ACHN (cell line): Measurements from ENCODE around the gene SAE1.

Experiments used
- DNase-seq: peaks from one replicate; pipeline ENCODE4 v3.0.0-alpha.2; 2015
- in situ Hi-C: cut with HindIII; loops from 2 replicates; pipeline ENCODE4 v1.10.0; 2017; ENCODE audit warnings: low sequenced_read_pairs, low pct_ligation_motif_present, low pct_unique_long_range_greater_than_20kb

The SAE1 gene

GRCh38 chr19:47152205-47152604, 21.6 kb downstream of the SAE1 start:
- in situ Hi-C loops = no loop called here
- no peak for DNase-seq

DNA sequence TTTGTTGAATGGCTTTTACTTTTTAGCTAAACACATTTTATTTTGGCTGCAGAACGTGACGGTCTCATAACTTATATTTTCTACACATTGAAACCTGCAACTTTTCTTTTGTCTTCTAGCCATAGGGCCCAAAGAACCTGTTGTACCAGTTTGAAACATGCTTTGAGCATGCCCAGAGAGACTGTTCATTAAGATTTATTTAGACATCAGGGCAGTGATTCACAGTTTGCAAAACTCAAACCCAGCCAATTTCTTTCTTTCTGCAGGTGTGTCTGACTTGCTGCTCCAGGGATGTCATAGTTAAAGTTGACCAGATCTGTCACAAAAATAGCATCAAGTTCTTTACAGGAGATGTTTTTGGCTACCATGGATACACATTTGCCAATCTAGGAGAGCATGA, 22.0 kb downstream of the SAE1 start:
- in situ Hi-C loops = no loop called here
- no peak for DNase-seq

DNA sequence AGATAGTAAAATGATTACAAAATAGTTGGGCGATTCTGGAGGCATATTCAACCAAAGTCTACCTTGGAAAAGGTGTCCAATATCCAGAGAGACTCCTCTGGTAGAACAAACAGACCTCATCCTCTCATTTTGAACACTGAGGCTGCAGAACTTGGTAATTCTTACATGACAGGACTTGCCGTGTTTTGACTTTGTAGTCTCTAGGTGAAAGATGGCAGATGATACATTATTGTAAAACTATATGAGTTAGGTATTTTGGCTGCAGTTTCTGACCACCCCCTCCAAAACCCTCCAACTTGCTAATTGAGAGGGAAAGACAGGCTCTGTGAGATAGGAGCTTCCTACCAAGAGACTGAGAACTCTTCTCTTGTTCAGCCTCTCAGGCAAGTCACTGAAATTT, 22.6 kb downstream of the SAE1 start:
- in situ Hi-C loops = no loop called here
- no peak for DNase-seq

DNA sequence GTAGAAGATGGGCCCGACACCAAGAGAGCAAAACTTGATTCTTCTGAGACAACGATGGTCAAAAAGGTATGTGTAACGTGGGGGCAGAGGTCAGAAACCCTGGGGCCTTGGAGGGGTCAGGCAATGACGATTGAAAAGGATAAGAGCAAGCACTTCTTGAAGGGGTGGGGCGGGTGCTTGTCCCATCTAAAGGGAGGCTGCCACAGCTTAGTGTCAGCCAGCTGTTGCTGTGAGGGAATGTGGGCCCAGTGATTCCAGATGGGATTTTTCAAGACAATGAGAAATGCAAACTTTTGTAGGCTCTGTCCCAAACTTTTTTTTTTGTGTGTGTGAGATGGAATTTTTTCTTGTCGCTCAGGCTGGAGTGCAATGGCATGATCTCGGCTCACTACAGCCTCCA, 24.5 kb downstream of the SAE1 start:
- in situ Hi-C loops = no loop called here
- no peak for DNase-seq

- in situ Hi-C loops = no loop called here
- no peak for DNase-seq
Observed at GRCh38 chr19:47156861-47157430, 26.3 kb downstream of the SAE1 start.

- in situ Hi-C loops = no loop called here
- peak; percentile 22 for DNase-seq
Observed at GRCh38 chr19:47157431-47158321, 27.0 kb downstream of the SAE1 start.

GRCh38 chr19:47158367-47158791, 27.7 kb downstream of the SAE1 start:
- DNase-seq = no peak
- in situ Hi-C loops = no loop called here

- no peak for DNase-seq
- in situ Hi-C loops = no loop called here
Observed at GRCh38 chr19:47158879-47159503, 28.4 kb downstream of the SAE1 start.

DNA sequence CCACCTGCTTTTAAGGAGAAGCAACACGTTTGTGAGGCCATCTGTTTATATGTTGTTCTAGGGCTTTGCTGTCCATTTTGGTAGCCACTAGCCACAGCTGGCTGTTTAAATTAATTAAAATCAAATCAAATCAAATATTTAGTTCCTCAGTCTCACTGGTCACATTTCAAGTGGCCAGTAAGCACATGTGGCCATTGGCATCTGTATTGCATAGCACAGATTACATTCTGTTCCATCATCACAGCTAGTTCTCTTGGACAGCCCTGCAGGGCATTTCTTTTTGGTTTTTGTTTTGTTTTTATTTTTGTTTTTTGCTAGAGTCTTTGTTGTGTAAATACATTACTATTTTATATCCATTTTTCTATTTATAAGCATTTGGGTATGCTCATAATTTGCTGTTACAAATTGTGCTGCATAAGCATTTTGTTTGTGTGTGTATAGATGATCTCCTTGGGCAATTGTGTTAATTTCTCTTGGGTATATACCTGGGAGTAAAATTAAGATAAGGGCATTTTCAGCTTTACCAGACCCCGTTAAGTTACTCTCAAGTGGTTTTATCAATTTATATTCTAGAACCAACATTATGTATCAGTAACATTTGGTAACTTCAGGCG, 31.3 kb downstream of the SAE1 start:
- in situ Hi-C loops = no loop called here
- DNase-seq = no peak

DNA sequence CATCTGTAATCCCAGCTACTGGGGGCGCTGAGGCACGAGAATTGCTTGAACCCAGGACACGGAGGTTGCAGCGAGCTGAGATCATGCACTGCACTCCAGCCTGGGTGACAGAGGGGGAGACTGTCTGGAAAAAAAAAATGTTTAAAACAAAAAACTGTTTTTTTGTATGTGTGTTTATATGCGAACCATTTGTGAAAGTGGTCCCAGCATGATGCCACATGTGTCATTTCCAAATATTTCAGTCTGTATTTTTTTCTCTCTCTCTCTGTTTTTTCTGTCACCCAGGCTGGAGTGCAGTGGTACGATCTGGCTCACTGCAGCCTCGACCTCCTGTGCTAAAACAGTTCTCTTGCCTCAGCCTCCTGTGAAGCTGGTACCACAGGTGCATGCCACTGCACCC, 37.4 kb downstream of the SAE1 start:
- no peak for DNase-seq
- in situ Hi-C loops = no loop called here

- in situ Hi-C loops = no loop called here
- DNase-seq = no peak
Observed at GRCh38 chr19:47172666-47173455, 42.2 kb downstream of the SAE1 start.

DNA sequence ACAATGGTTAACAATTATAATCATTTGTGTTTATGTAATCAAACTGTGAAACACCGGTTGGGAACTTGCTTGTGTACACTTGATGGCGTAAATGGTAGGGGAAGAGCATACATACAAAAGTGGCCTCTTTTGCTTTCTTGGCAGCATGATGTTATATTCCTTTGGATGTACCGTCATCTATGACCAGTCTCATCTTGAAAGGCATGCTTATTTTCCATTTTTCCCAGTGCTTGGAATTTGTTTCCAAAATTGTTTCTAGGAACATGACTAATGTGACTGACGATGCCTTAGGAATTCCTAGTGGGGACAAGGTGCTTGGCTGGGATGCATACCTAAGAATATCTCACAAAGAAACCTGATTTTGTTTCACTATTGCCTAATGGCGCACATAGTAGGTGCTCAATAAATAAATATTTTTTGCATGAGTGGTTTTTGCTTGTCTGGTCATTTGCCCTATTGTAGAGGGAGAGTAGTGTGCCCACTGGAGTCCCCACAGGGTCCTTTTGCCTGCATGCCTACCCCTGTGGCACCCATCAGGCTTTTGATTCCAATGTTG, 45.5 kb downstream of the SAE1 start:
- in situ Hi-C loops = no loop called here
- DNase-seq = no peak

GRCh38 chr19:47176627-47177090, 46.0 kb downstream of the SAE1 start:
- in situ Hi-C loops = no loop called here
- no peak for DNase-seq

DNA sequence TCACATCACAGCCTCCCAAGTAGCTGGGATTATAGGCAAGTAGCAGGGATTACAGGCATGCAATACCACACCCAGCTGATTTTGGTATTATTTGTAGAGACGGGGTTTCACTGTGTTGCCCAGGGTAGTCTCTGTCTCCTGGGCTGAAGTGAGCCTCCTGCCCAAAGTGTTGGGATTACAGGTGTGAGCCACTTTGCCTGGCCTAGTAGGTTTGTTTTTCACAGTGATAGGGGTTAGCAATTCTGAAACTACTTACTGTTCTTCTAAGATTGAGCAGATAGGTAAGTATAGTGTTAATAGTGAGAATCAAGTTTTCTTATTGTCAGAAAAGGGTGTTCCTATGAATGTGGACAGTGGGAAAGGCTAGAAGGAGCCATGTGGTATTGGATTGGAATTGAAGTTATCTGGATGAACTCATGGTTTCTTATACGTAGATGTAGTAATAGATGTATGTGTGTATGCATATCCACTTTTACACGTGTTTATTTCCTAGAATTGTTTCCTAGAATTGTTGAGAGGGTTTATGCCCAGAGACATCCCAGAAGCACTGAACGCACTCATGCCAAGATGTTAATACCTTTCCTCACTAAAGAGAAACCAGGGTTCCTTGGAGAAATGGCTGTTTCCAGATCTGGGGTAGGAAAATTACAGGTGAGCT, 49.1 kb downstream of the SAE1 start:
- DNase-seq = no peak
- in situ Hi-C loops = no loop called here

DNA sequence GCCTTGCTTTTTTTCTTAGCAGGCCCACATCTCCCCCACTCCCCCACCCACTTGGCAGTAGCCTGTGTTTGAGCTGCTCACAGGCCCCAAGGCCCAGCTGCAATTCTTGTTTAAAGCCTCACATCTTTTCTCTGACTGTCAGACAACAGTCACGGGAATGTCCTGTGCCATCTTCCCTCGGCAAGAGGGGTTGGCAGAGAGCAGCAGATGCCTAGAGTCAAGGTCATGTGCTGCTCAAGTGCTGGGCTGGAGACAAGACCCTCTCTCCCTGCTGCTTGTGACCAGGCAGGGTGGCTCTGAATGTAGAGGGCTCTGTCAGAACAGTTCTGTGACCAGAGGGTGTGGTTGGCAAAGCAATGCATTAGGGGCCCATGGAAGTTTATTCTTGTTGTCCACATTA, 53.0 kb downstream of the SAE1 start:
- in situ Hi-C loops = no loop called here
- DNase-seq = no peak

- no peak for DNase-seq
- in situ Hi-C loops = no loop called here
Observed at GRCh38 chr19:47186446-47187334, 56.1 kb downstream of the SAE1 start.

DNA sequence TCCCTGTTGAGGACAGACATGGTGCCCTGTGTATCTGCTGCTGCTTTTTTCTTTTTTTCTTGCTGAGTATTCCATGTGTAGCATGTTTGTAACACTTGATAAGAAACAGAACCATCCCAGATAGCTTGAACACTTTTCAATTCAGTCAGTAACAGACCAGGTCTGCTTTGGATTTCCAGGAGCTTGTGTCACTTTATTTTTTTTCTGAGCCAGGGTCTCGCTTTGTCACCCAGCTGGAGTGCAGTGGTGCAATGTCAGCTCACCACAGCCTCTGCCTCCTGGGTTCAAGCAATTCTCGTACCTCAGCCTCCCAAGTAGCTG, 56.7 kb downstream of the SAE1 start:
- in situ Hi-C loops = no loop called here
- DNase-seq = no peak
